Trophoblast cell (in vitro differentiated cells and primary cell): Measurements from ENCODE around the gene ATXN3L.
A peak's percentile ranks its signal among the peaks of the same experiment; 100 is the strongest.

Source experiments
- DNase-seq, 2 donors: peaks; one replicate each; pipeline ENCODE4 v3.0.0-alpha.2; 2016
- H2AFZ ChIP-seq: 2 replicates; pipeline ENCODE4 v1.6.1; 2013; ENCODE audit warnings: low read length, moderate library complexity, mild to moderate bottlenecking; ENCODE audit not compliant: insufficient read depth, poor library complexity
- H2AK5ac ChIP-seq: 2 replicates; pipeline ENCODE4 v1.6.1; 2013; ENCODE audit warnings: mild to moderate bottlenecking, low read length
- H2BK120ac ChIP-seq: 2 replicates; pipeline ENCODE4 v1.6.1; 2013; ENCODE audit warnings: low read length, mild to moderate bottlenecking, moderate library complexity; ENCODE audit not compliant: insufficient read depth, poor library complexity
- H2BK12ac ChIP-seq: 2 replicates; pipeline ENCODE4 v1.6.1; 2013; ENCODE audit warnings: mild to moderate bottlenecking, low read length, moderate library complexity
- H2BK5ac ChIP-seq: 2 replicates; pipeline ENCODE4 v1.6.1; 2013; ENCODE audit warnings: low read length, low read depth, moderate library complexity, mild to moderate bottlenecking; ENCODE audit not compliant: poor library complexity
- H3K14ac ChIP-seq: 2 replicates; pipeline ENCODE4 v1.6.1; 2013; ENCODE audit warnings: mild to moderate bottlenecking, low read length
- H3K18ac ChIP-seq: 2 replicates; pipeline ENCODE4 v1.6.1; 2013; ENCODE audit warnings: mild to moderate bottlenecking, low read length
- H3K23ac ChIP-seq: 2 replicates; pipeline ENCODE4 v1.6.1; 2013; ENCODE audit warnings: low read length
- H3K27ac ChIP-seq: 2 replicates; pipeline ENCODE4 v1.5.1; 2013; ENCODE audit warnings: low read depth, mild to moderate bottlenecking, inconsistent platforms, low read length, moderate library complexity
- H3K27me3 ChIP-seq: 2 replicates; pipeline ENCODE4 v1.6.1; 2013; ENCODE audit warnings: inconsistent platforms, mild to moderate bottlenecking, low read length, moderate library complexity; ENCODE audit not compliant: insufficient read depth
- H3K36me3 ChIP-seq, 2 experiments: 1 replicate in 1 of 2; 2 replicates in 1 of 2; pipeline ENCODE4 v1.6.1; 2013; ENCODE audit warnings: low read length in 2 of 2, mild to moderate bottlenecking in 2 of 2, moderate library complexity in 1 of 2; ENCODE audit not compliant: insufficient read depth in 2 of 2, control insufficient read depth in 1 of 2
- H3K4ac ChIP-seq: 2 replicates; pipeline ENCODE4 v1.6.1; 2013; ENCODE audit warnings: low read depth, mild to moderate bottlenecking, low read length, moderate library complexity
- H3K4me1 ChIP-seq, 2 experiments: 1 replicate in 1 of 2; 2 replicates in 1 of 2; pipeline ENCODE4 v1.6.1; 2013; ENCODE audit warnings: low read length in 2 of 2, mild to moderate bottlenecking in 2 of 2, moderate library complexity in 1 of 2; ENCODE audit not compliant: insufficient read depth in 2 of 2, control insufficient read depth in 1 of 2
- H3K4me2 ChIP-seq: 2 replicates; pipeline ENCODE4 v1.6.1; 2013; ENCODE audit warnings: inconsistent platforms, mild to moderate bottlenecking, low read length, moderate library complexity
- H3K4me3 ChIP-seq: 2 replicates; pipeline ENCODE4 v1.5.1; 2013; ENCODE audit warnings: mild to moderate bottlenecking, low read depth, low read length, inconsistent platforms
- H3K79me1 ChIP-seq: one replicate; pipeline ENCODE4 v1.6.1; 2013; ENCODE audit warnings: low read length
- H3K79me2 ChIP-seq: 2 replicates; pipeline ENCODE4 v1.6.1; 2013; ENCODE audit warnings: low read length, mild to moderate bottlenecking; ENCODE audit not compliant: control insufficient read depth, insufficient read depth, poor library complexity
- H3K9ac ChIP-seq: 2 replicates; pipeline ENCODE4 v1.6.1; 2013; ENCODE audit warnings: mild to moderate bottlenecking, low read length
- H3K9me3 ChIP-seq: 2 replicates; pipeline ENCODE4 v1.6.1; 2013; ENCODE audit warnings: low read depth, mild to moderate bottlenecking, control low read depth, inconsistent platforms, low read length; ENCODE audit not compliant: insufficient read depth
- H4K12ac ChIP-seq: 2 replicates; pipeline ENCODE4 v1.6.1; 2013; ENCODE audit warnings: low read depth, mild to moderate bottlenecking, low read length, moderate library complexity
- H4K8ac ChIP-seq: 2 replicates; pipeline ENCODE4 v1.6.1; 2013; ENCODE audit warnings: low read depth, mild to moderate bottlenecking, low read length, moderate library complexity
- H4K91ac ChIP-seq: one replicate; pipeline ENCODE4 v1.6.1; 2013; ENCODE audit warnings: low read depth, mild to moderate bottlenecking, low read length, moderate library complexity
- WGBS: extraction: QIAGEN DNeasy Blood & Tissue Kit; methylation state at CpG from one replicate; pipeline ENCODE4 v1.1.7; 2013; ENCODE audit warnings: missing lambda C conversion rate; ENCODE audit not compliant: insufficient read length, insufficient coverage; ENCODE audit errors: extremely low coverage; 5-methylcytosine and 5-hydroxymethylcytosine counted together

The ATXN3L gene

DNA sequence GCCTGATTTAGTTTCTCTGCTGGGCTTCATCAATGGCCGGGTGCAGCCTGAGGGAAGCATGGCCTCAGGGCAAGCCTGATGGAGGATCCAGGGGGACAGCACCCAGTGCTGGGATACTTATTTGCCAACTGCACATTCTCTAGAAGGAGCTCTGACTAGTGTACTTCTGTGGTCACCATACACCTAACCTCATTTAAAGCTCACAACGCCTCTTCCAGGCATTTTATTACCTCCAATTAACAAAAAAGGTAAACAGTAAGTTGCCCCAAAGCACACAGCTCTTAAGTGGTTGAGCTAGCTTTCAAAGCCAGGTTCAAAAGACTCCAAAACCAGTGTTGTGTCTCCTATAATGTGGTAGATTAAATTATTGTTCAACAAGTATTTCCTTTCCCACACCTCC is 26.8 kb upstream of the ATXN3L start:
- Histone ChIP-seq H3K23ac (no peak overlapping the region), H3K4me1 (no peaks in the 10 kb centered on the region), H3K27ac (no peak overlapping the region), H2BK120ac (no peak overlapping the region), H3K79me2 (no peaks in the 10 kb centered on the region), H4K91ac (no peak overlapping the region), H3K36me3 (no peaks in the 10 kb centered on the region), H3K18ac (no peak overlapping the region), H3K9me3 (no peaks in the 10 kb centered on the region), H3K79me1 (no peaks in the 10 kb centered on the region), H3K4me2 (no peak overlapping the region), H2BK12ac (no peak overlapping the region), H3K4ac (no peak overlapping the region), H3K14ac (no peak overlapping the region), H3K4me3 (no peak overlapping the region), H2AFZ (no peak overlapping the region), H3K27me3 (no peaks in the 10 kb centered on the region), H2AK5ac (no peak overlapping the region), H3K9ac (no peak overlapping the region), H4K8ac (no peak overlapping the region), H4K12ac (no peak overlapping the region), H2BK5ac (no peak overlapping the region)
- DNase-seq, result no peak
- WGBS, result no CpG with 5 or more reads among the region's 2 CpGs

- Histone ChIP-seq H3K36me3 (no peaks in the 10 kb centered on the region), H3K4ac (no peak overlapping the region), H3K79me2 (no peaks in the 10 kb centered on the region), H2BK120ac (no peak overlapping the region), H3K23ac (no peak overlapping the region), H3K4me2 (no peak overlapping the region), H2AK5ac (no peak overlapping the region), H3K4me1 (no peaks in the 10 kb centered on the region), H3K9ac (no peak overlapping the region), H3K14ac (no peak overlapping the region), H2BK12ac (no peak overlapping the region), H2BK5ac (no peak overlapping the region), H3K79me1 (no peaks in the 10 kb centered on the region), H3K4me3 (no peak overlapping the region), H3K18ac (no peak overlapping the region), H4K12ac (no peak overlapping the region), H4K91ac (no peak overlapping the region), H3K9me3 (no peaks in the 10 kb centered on the region), H3K27ac (no peak overlapping the region), H3K27me3 (no peaks in the 10 kb centered on the region), H4K8ac (no peak overlapping the region), H2AFZ (no peak overlapping the region)
- DNase-seq, result no peak
- WGBS, result no CpG with 5 or more reads among the region's 2 CpGs
Measured at GRCh38 chrX:13345438-13345837, 25.6 kb upstream of the ATXN3L start.

GRCh38 chrX:13345037-13345436 is 25.2 kb upstream of the ATXN3L start:
- H3K79me1 ChIP-seq, result peaks cover 3% of the 10 kb centered on the region
- H3K27me3 ChIP-seq, result no peaks in the 10 kb centered on the region
- no peak overlapping the region for H2BK12ac ChIP-seq
- H3K4me3 ChIP-seq, result no peak overlapping the region
- H2BK120ac ChIP-seq, result no peak overlapping the region
- no peak overlapping the region for H3K9ac ChIP-seq
- H3K79me2 ChIP-seq, result no peaks in the 10 kb centered on the region
- no peak overlapping the region for H3K18ac ChIP-seq
- no CpG with 5 or more reads among the region's 4 CpGs for WGBS
- no peak overlapping the region for H4K12ac ChIP-seq
- no peak overlapping the region for H2AFZ ChIP-seq
- H2AK5ac ChIP-seq, result no peak overlapping the region
- H3K9me3 ChIP-seq, result no peaks in the 10 kb centered on the region
- no peaks in the 10 kb centered on the region for H3K36me3 ChIP-seq
- H3K14ac ChIP-seq, result no peak overlapping the region
- no peak overlapping the region for H3K23ac ChIP-seq
- DNase-seq, result no peak
- no peak overlapping the region for H3K27ac ChIP-seq
- peaks cover 0 to 3% of the 10 kb centered on the region in 2 experiments for H3K4me1 ChIP-seq
- no peak overlapping the region for H3K4ac ChIP-seq
- no peak overlapping the region for H4K91ac ChIP-seq
- H2BK5ac ChIP-seq, result no peak overlapping the region
- H4K8ac ChIP-seq, result no peak overlapping the region
- no peak overlapping the region for H3K4me2 ChIP-seq

GRCh38 chrX:13341491-13342101 is 21.7 kb upstream of the ATXN3L start:
- no peak overlapping the region for H3K23ac ChIP-seq
- no CpG with 5 or more reads among the region's 3 CpGs for WGBS
- no peak overlapping the region for H2AFZ ChIP-seq
- H3K4me1 ChIP-seq, result peaks cover 0 to 7% of the 10 kb centered on the region in 2 experiments
- H2BK5ac ChIP-seq, result no peak overlapping the region
- H2BK12ac ChIP-seq, result no peak overlapping the region
- no peak overlapping the region for H3K14ac ChIP-seq
- H3K27ac ChIP-seq, result no peak overlapping the region
- no peak overlapping the region for H2BK120ac ChIP-seq
- H3K27me3 ChIP-seq, result no peaks in the 10 kb centered on the region
- no peak overlapping the region for H3K4ac ChIP-seq
- no peak overlapping the region for H2AK5ac ChIP-seq
- H3K18ac ChIP-seq, result no peak overlapping the region
- peaks cover 4% of the 10 kb centered on the region for H3K79me1 ChIP-seq
- H3K36me3 ChIP-seq, result no peaks in the 10 kb centered on the region
- H3K9me3 ChIP-seq, result no peaks in the 10 kb centered on the region
- DNase-seq, result peak in 1 of 2 donors; percentile 56
- no peak overlapping the region for H3K9ac ChIP-seq
- no peak overlapping the region for H4K12ac ChIP-seq
- peak overlapping the region; percentile 55 for H4K91ac ChIP-seq
- H4K8ac ChIP-seq, result no peak overlapping the region
- no peaks in the 10 kb centered on the region for H3K79me2 ChIP-seq
- no peak overlapping the region for H3K4me2 ChIP-seq
- H3K4me3 ChIP-seq, result no peak overlapping the region
